Measurements from ENCODE around the gene RIPOR3. TPM values are rescaled to one million over a fixed set of nuclear protein-coding genes. Genes with fewer than 3 reads are reported as not detected.

Gene RIPOR3
- total and polyA plus RNA-seq, 9 of the 15 experiments (the other 6 are each of a cell fraction or from before 2014, with no cell fraction given), result 3.3 to 62.7 (median 21.4) TPM

GRCh38 chr20:50690650-50691572 lies at the start of gene RIPOR3 (continued):
- TF ChIP-seq SIN3A (IDR thresholded peaks at IDR 0.05; ENCODE audit: borderline replicate concordance in 2 of 2, control insufficient read depth in 1 of 2, low read depth in 2 of 2, low read length in 2 of 2) (peak; percentile 49 to 55; a peak in 2 of 4 replicates), SRF (CRISPR knock-in tag; IDR thresholded peaks at IDR 0.05) (peak in 1 of 2 experiments; percentile 71; a peak in 1 of 4 replicates), PCBP2 (IDR thresholded peaks at IDR 0.05; ENCODE audit: low read depth, low read length, poor library complexity, severe bottlenecking) (no peak), REST (IDR thresholded peaks at IDR 0.05; ENCODE audit: borderline replicate concordance) (0 out of 2 replicates have a peak, but pooled peaks have one; percentile 1), REST (CRISPR knock-in tag; IDR thresholded peaks at IDR 0.05; ENCODE audit: low read depth) (0 out of 2 replicates have a peak, but pooled peaks have one; percentile 25), RNF2 (IDR thresholded peaks at IDR 0.05) (peak; percentile 91), CC2D1A (IDR thresholded peaks at IDR 0.05) (peak; percentile 97; the same call in 1 of the 2 replicates), ZNF143 (CRISPR knock-in tag; IDR thresholded peaks at IDR 0.05) (no peak), MBD2 (IDR thresholded peaks at IDR 0.05; ENCODE audit: borderline replicate concordance, low read depth) (peak; percentile 69; the same call in 1 of the 2 replicates), ZNF174 (CRISPR knock-in tag; IDR thresholded peaks at IDR 0.05) (no peak), HMG20A (CRISPR knock-in tag; conservative IDR thresholded peaks at IDR 0.05) (no peak), MTF1 (CRISPR knock-in tag; IDR thresholded peaks at IDR 0.05; ENCODE audit: borderline replicate concordance) (no peak), MECOM (CRISPR knock-in tag; IDR thresholded peaks at IDR 0.05) (peak; percentile 44; the same call in 1 of the 2 replicates)
- TF ChIP-seq, protein P1, sequence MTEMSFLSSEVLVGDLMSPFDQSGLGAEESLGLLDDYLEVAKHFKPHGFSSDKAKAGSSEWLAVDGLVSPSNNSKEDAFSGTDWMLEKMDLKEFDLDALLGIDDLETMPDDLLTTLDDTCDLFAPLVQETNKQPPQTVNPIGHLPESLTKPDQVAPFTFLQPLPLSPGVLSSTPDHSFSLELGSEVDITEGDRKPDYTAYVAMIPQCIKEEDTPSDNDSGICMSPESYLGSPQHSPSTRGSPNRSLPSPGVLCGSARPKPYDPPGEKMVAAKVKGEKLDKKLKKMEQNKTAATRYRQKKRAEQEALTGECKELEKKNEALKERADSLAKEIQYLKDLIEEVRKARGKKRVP (CRISPR knock-in tag; IDR thresholded peaks at IDR 0.05), result peak; percentile 60; the same call in 1 of the 2 replicates
- TF ChIP-seq, protein P2, sequence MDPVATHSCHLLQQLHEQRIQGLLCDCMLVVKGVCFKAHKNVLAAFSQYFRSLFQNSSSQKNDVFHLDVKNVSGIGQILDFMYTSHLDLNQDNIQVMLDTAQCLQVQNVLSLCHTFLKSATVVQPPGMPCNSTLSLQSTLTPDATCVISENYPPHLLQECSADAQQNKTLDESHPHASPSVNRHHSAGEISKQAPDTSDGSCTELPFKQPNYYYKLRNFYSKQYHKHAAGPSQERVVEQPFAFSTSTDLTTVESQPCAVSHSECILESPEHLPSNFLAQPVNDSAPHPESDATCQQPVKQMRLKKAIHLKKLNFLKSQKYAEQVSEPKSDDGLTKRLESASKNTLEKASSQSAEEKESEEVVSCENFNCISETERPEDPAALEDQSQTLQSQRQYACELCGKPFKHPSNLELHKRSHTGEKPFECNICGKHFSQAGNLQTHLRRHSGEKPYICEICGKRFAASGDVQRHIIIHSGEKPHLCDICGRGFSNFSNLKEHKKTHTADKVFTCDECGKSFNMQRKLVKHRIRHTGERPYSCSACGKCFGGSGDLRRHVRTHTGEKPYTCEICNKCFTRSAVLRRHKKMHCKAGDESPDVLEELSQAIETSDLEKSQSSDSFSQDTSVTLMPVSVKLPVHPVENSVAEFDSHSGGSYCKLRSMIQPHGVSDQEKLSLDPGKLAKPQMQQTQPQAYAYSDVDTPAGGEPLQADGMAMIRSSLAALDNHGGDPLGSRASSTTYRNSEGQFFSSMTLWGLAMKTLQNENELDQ (CRISPR knock-in tag; IDR thresholded peaks at IDR 0.05; ENCODE audit: borderline replicate concordance), result no peak

Measured in K562 (cell line).